HEK293 (cell line): ENCODE measurements around the gene LYPD3.

ENCODE experiments used
- CTCF ChIA-PET: fragments of 350-600 bp; formaldehyde crosslinking; extraction: SDS; loops from one replicate; lab custom pipeline; 2021; ENCODE audit warnings: antibody characterized with exemption; lab: Yijun Ruan, JAX
- POLR2A ChIA-PET: fragments of 300-600 bp; formaldehyde crosslinking; extraction: SDS; loops from one replicate; lab custom pipeline; 2020; ENCODE audit warnings: antibody characterized with exemption, inconsistent platforms; lab: Yijun Ruan, JAX
- H3K27ac ChIP-seq: fragments of 200-500 bp; sonication (Bioruptor generic); 2 replicates; pipeline ENCODE4 v1.5.1; 2014; ENCODE audit warnings: low read depth, low read length, control low read depth, inconsistent platforms; ENCODE audit errors: extremely low read depth
- H3K36me3 ChIP-seq, 2 experiments: fragments of 200-500 bp in 1 of 2; sonication (Bioruptor generic) in 1 of 2; 1 replicate in 1 of 2; 2 replicates in 1 of 2; pipeline ENCODE4 v1.5.1; 2014 to 2017; ENCODE audit warnings: inconsistent platforms in 2 of 2, low read length in 2 of 2; ENCODE audit not compliant: control insufficient read depth in 2 of 2, insufficient read depth in 1 of 2
- H3K4me1 ChIP-seq: fragments of 200-500 bp; sonication (Bioruptor generic); 2 replicates; pipeline ENCODE4 v1.5.1; 2014; ENCODE audit warnings: mild to moderate bottlenecking, low read length, inconsistent platforms; ENCODE audit not compliant: control insufficient read depth, insufficient read depth
- H3K4me3 ChIP-seq: 2 replicates; pipeline ENCODE4 v1.5.1; 2011; ENCODE audit warnings: low read depth, mild to moderate bottlenecking, control low read depth, low read length, moderate library complexity
- H3K9me3 ChIP-seq: fragments of 200-500 bp; sonication (Bioruptor generic); 2 replicates; pipeline ENCODE4 v1.5.1; 2014; ENCODE audit warnings: low read depth, low read length, inconsistent platforms; ENCODE audit not compliant: control insufficient read depth, insufficient read depth
- GLI4 ChIP-seq: fragments of 450-650 bp; formaldehyde crosslinking; IDR thresholded peaks from 2 replicates; pipeline ENCODE4 v1.5.1; 2016; ENCODE audit warnings: missing biosample characterization, missing genetic modification characterization
- HOXA7 ChIP-seq: sonication (generic); formaldehyde crosslinking; IDR thresholded peaks from 2 replicates; pipeline ENCODE4 v1.8.1; 2022; ENCODE audit warnings: missing genetic modification reagents, borderline replicate concordance
- KLF1 ChIP-seq: fragments of 450-650 bp; formaldehyde crosslinking; IDR thresholded peaks from 2 replicates; pipeline ENCODE4 v1.5.1; 2016; ENCODE audit warnings: missing biosample characterization, missing genetic modification characterization
- KLF9 ChIP-seq: fragments of 450-650 bp; formaldehyde crosslinking; IDR thresholded peaks from 2 replicates; pipeline ENCODE4 v1.5.1; 2016; ENCODE audit warnings: missing biosample characterization, missing genetic modification characterization, low read depth
- SALL2 ChIP-seq: fragments of 450-650 bp; formaldehyde crosslinking; IDR thresholded peaks from 2 replicates; pipeline ENCODE4 v1.5.0; 2017; ENCODE audit warnings: missing biosample characterization, mild to moderate bottlenecking, missing genetic modification characterization, borderline replicate concordance
- SCRT1 ChIP-seq: fragments of 450-650 bp; formaldehyde crosslinking; IDR thresholded peaks from 2 replicates; pipeline ENCODE4 v1.5.1; 2016; ENCODE audit warnings: missing biosample characterization, missing genetic modification characterization, borderline replicate concordance
- SCRT2 ChIP-seq: fragments of 450-650 bp; formaldehyde crosslinking; IDR thresholded peaks from 2 replicates; pipeline ENCODE4 v1.5.1; 2016; ENCODE audit warnings: missing biosample characterization, missing genetic modification characterization
- YY1 ChIP-seq: fragments of 450-650 bp; formaldehyde crosslinking; IDR thresholded peaks from 2 replicates; pipeline ENCODE4 v1.5.1; 2018; ENCODE audit warnings: missing biosample characterization, missing genetic modification characterization
- ZEB2 ChIP-seq: fragments of 450-650 bp; formaldehyde crosslinking; IDR thresholded peaks from 2 replicates; pipeline ENCODE4 v1.5.1; 2016; ENCODE audit warnings: missing biosample characterization, missing genetic modification characterization
- ZFP3 ChIP-seq: fragments of 450-650 bp; formaldehyde crosslinking; IDR thresholded peaks from 2 replicates; pipeline ENCODE4 v1.5.1; 2016; ENCODE audit warnings: low read depth, missing biosample characterization, missing genetic modification characterization
- ZNF311 ChIP-seq: fragments of 450-650 bp; formaldehyde crosslinking; IDR thresholded peaks from 2 replicates; pipeline ENCODE4 v1.5.1; 2017; ENCODE audit warnings: missing biosample characterization, missing genetic modification characterization, borderline replicate concordance
- ZNF335 ChIP-seq: fragments of 450-650 bp; formaldehyde crosslinking; conservative IDR thresholded peaks from 2 replicates; pipeline ENCODE4 v1.5.1; 2016; ENCODE audit warnings: missing biosample characterization, missing genetic modification characterization
- ZNF354C ChIP-seq: fragments of 450-650 bp; formaldehyde crosslinking; IDR thresholded peaks from 2 replicates; pipeline ENCODE4 v1.5.1; 2016; ENCODE audit warnings: missing biosample characterization, missing genetic modification characterization, low read depth, borderline replicate concordance
- ZNF48 ChIP-seq: fragments of 450-650 bp; formaldehyde crosslinking; IDR thresholded peaks from 2 replicates; pipeline ENCODE4 v1.5.1; 2016; ENCODE audit warnings: missing biosample characterization, missing genetic modification characterization
- ZNF548 ChIP-seq: fragments of 450-650 bp; formaldehyde crosslinking; IDR thresholded peaks from 2 replicates; pipeline ENCODE4 v1.5.1; 2016; ENCODE audit warnings: missing biosample characterization, missing genetic modification characterization
- ZNF610 ChIP-seq: fragments of 450-650 bp; formaldehyde crosslinking; IDR thresholded peaks from 2 replicates; pipeline ENCODE4 v1.5.1; 2016; ENCODE audit warnings: missing biosample characterization, missing genetic modification characterization, borderline replicate concordance
- ZNF785 ChIP-seq: fragments of 450-650 bp; formaldehyde crosslinking; IDR thresholded peaks from 2 replicates; pipeline ENCODE4 v1.5.1; 2016; ENCODE audit warnings: missing biosample characterization, missing genetic modification characterization
- ZNF830 ChIP-seq: fragments of 450-650 bp; IDR thresholded peaks from 2 replicates; pipeline ENCODE4 v1.5.0; 2018; ENCODE audit warnings: missing biosample characterization, missing genetic modification characterization, low read depth, mild to moderate bottlenecking, moderate library complexity
- ZNF843 ChIP-seq: fragments of 450-650 bp; formaldehyde crosslinking; IDR thresholded peaks from 2 replicates; pipeline ENCODE4 v1.5.1; 2016; ENCODE audit warnings: missing biosample characterization, missing genetic modification characterization
- TF ChIP-seq, protein P1 (sequence below): fragments of 450-650 bp; formaldehyde crosslinking; IDR thresholded peaks from 2 replicates; pipeline ENCODE4 v1.5.1; 2016; ENCODE audit warnings: missing biosample characterization, missing genetic modification characterization
- TF ChIP-seq, protein P2 (sequence below): fragments of 450-650 bp; formaldehyde crosslinking; IDR thresholded peaks from 2 replicates; pipeline ENCODE4 v1.5.1; 2016; ENCODE audit warnings: missing biosample characterization, missing genetic modification characterization, borderline replicate concordance
- TF ChIP-seq, protein P3 (sequence below): fragments of 450-650 bp; IDR thresholded peaks from 2 replicates; pipeline ENCODE4 v1.5.1; 2018; ENCODE audit warnings: missing biosample characterization, missing genetic modification characterization
- TF ChIP-seq, protein P4 (sequence below): fragments of 450-650 bp; formaldehyde crosslinking; IDR thresholded peaks from 2 replicates; pipeline ENCODE4 v1.5.1; 2016; ENCODE audit warnings: missing biosample characterization, missing genetic modification characterization
- TF ChIP-seq, protein P5 (sequence below): fragments of 450-650 bp; formaldehyde crosslinking; IDR thresholded peaks from 2 replicates; pipeline ENCODE4 v1.5.1; 2016; ENCODE audit warnings: missing biosample characterization, missing genetic modification characterization, borderline replicate concordance
- TF ChIP-seq, protein P6 (sequence below): IDR thresholded peaks from 2 replicates; pipeline ENCODE4 v1.6.1; 2011; ENCODE audit warnings: mild to moderate bottlenecking, low read depth, low read length, borderline replicate concordance

LYPD3 gene

DNA sequence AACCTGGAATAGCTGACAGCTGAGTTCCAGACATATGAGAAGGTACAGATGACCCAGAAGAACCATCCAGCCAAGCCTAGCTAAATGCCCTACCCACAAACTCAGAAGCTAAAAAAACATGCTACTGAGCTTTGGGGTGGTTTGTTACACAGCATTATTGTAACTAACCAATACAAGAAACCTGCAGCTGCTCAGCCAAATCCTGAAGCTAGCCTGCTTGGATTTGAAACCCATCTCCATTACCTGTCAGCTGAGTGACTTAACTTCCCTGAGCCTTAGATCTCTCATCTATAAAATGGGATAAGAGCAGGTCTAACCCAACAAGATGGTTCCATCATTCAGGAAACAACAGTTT lies 25.7 kb downstream of the LYPD3 start (continued):
- TF ChIP-seq ZNF830 (tag by site-specific recombination) (no peak), ZNF843 (tag by site-specific recombination) (no peak), ZNF610 (no peak), ZEB2 (tag by site-specific recombination) (no peak)
- TF ChIP-seq, all 188 proteins: peak for 3

DNA sequence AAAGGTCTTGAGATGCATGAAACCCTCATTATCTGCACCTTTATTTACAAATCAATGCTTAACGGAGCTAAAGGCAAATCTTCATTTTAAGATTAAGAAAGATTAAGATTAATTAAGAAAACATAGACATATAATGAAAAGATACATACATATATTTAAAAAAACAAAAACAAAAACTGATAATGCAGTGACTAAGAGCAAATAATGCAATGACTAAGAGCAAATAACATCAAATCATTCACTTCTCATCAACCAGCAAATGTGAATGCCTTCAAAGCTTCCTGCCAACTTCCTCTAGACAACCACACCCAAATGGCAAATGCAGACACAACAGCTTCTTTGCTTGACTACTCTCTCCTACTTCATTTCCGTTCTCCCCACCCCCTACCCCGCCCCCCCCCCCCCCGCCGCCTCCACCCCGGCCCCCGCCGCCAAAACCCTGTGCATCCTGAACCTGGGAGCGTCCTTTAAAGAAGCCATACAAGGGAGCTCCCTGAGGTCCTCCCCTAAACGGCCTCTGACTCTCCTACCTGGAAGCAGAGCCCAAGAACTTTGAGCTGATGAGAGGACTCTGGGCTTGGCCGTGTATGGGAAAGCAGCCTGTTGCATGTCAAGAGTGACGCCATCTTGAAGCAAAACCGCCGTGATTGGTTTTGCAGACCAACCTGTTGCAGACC lies 26.2 kb downstream of the LYPD3 start:
- Histone ChIP-seq H3K36me3 (no peaks in the 10 kb centered on the region; a peak in 1 of 3 replicates), H3K9me3 (peaks cover 3% of the 10 kb centered on the region), H3K4me3 (no peak overlapping the region), H3K4me1 (peaks cover 10% of the 10 kb centered on the region), H3K27ac (no peak overlapping the region)
- POLR2A ChIA-PET: interaction anchor here (0.6 to 2.2 kb wide), 11 partner anchors 11 to 157 kb away, joined by 3 to 11 read pairs (median 3); partner anchors contain the start of genes IRGQ, PHLDB3 and ZNF576
- CTCF ChIA-PET: interaction anchor here (0.5 to 13.5 kb wide), 14 partner anchors 8 to 326 kb away, joined by 3 to 749 read pairs (median 5); partner anchors contain the start of gene ETHE1
- TF ChIP-seq ZNF354C (tag by site-specific recombination): no peak
- no peak for TF ChIP-seq ZFP3
- TF ChIP-seq ZNF48: no peak
- TF ChIP-seq ZNF548 (tag by site-specific recombination): no peak
- no peak for TF ChIP-seq ZNF785 (tag by site-specific recombination)
- TF ChIP-seq, protein P1, sequence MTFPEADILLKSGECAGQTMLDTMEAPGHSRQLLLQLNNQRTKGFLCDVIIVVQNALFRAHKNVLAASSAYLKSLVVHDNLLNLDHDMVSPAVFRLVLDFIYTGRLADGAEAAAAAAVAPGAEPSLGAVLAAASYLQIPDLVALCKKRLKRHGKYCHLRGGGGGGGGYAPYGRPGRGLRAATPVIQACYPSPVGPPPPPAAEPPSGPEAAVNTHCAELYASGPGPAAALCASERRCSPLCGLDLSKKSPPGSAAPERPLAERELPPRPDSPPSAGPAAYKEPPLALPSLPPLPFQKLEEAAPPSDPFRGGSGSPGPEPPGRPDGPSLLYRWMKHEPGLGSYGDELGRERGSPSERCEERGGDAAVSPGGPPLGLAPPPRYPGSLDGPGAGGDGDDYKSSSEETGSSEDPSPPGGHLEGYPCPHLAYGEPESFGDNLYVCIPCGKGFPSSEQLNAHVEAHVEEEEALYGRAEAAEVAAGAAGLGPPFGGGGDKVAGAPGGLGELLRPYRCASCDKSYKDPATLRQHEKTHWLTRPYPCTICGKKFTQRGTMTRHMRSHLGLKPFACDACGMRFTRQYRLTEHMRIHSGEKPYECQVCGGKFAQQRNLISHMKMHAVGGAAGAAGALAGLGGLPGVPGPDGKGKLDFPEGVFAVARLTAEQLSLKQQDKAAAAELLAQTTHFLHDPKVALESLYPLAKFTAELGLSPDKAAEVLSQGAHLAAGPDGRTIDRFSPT (tag by site-specific recombination): no peak
- TF ChIP-seq, protein P2, sequence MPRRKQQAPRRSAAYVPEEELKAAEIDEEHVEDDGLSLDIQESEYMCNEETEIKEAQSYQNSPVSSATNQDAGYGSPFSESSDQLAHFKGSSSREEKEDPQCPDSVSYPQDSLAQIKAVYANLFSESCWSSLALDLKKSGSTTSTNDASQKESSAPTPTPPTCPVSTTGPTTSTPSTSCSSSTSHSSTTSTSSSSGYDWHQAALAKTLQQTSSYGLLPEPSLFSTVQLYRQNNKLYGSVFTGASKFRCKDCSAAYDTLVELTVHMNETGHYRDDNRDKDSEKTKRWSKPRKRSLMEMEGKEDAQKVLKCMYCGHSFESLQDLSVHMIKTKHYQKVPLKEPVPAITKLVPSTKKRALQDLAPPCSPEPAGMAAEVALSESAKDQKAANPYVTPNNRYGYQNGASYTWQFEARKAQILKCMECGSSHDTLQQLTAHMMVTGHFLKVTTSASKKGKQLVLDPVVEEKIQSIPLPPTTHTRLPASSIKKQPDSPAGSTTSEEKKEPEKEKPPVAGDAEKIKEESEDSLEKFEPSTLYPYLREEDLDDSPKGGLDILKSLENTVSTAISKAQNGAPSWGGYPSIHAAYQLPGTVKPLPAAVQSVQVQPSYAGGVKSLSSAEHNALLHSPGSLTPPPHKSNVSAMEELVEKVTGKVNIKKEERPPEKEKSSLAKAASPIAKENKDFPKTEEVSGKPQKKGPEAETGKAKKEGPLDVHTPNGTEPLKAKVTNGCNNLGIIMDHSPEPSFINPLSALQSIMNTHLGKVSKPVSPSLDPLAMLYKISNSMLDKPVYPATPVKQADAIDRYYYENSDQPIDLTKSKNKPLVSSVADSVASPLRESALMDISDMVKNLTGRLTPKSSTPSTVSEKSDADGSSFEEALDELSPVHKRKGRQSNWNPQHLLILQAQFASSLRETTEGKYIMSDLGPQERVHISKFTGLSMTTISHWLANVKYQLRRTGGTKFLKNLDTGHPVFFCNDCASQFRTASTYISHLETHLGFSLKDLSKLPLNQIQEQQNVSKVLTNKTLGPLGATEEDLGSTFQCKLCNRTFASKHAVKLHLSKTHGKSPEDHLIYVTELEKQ: no peak
- TF ChIP-seq HOXA7 (CRISPR knock-in tag): no peak
- TF ChIP-seq YY1 (tag by site-specific recombination): no peak
- TF ChIP-seq GLI4 (tag by site-specific recombination): no peak
- TF ChIP-seq, protein P3, sequence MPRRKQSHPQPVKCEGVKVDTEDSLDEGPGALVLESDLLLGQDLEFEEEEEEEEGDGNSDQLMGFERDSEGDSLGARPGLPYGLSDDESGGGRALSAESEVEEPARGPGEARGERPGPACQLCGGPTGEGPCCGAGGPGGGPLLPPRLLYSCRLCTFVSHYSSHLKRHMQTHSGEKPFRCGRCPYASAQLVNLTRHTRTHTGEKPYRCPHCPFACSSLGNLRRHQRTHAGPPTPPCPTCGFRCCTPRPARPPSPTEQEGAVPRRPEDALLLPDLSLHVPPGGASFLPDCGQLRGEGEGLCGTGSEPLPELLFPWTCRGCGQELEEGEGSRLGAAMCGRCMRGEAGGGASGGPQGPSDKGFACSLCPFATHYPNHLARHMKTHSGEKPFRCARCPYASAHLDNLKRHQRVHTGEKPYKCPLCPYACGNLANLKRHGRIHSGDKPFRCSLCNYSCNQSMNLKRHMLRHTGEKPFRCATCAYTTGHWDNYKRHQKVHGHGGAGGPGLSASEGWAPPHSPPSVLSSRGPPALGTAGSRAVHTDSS (tag by site-specific recombination): no peak
- TF ChIP-seq ZNF311: no peak
- peak; percentile 94 for TF ChIP-seq SCRT2 (tag by site-specific recombination)
- no peak for TF ChIP-seq SALL2 (tag by site-specific recombination)
- peak; percentile 32; the same call in 1 of the 2 replicates for TF ChIP-seq KLF1
- TF ChIP-seq, protein P4, sequence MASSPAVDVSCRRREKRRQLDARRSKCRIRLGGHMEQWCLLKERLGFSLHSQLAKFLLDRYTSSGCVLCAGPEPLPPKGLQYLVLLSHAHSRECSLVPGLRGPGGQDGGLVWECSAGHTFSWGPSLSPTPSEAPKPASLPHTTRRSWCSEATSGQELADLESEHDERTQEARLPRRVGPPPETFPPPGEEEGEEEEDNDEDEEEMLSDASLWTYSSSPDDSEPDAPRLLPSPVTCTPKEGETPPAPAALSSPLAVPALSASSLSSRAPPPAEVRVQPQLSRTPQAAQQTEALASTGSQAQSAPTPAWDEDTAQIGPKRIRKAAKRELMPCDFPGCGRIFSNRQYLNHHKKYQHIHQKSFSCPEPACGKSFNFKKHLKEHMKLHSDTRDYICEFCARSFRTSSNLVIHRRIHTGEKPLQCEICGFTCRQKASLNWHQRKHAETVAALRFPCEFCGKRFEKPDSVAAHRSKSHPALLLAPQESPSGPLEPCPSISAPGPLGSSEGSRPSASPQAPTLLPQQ: no peak
- TF ChIP-seq, protein P5, sequence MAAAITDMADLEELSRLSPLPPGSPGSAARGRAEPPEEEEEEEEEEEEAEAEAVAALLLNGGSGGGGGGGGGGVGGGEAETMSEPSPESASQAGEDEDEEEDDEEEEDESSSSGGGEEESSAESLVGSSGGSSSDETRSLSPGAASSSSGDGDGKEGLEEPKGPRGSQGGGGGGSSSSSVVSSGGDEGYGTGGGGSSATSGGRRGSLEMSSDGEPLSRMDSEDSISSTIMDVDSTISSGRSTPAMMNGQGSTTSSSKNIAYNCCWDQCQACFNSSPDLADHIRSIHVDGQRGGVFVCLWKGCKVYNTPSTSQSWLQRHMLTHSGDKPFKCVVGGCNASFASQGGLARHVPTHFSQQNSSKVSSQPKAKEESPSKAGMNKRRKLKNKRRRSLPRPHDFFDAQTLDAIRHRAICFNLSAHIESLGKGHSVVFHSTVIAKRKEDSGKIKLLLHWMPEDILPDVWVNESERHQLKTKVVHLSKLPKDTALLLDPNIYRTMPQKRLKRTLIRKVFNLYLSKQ (tag by site-specific recombination): no peak
- TF ChIP-seq ZNF335 (tag by site-specific recombination): no peak
- TF ChIP-seq, protein P6, sequence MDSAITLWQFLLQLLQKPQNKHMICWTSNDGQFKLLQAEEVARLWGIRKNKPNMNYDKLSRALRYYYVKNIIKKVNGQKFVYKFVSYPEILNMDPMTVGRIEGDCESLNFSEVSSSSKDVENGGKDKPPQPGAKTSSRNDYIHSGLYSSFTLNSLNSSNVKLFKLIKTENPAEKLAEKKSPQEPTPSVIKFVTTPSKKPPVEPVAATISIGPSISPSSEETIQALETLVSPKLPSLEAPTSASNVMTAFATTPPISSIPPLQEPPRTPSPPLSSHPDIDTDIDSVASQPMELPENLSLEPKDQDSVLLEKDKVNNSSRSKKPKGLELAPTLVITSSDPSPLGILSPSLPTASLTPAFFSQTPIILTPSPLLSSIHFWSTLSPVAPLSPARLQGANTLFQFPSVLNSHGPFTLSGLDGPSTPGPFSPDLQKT: no peak
- no peak for TF ChIP-seq KLF9 (tag by site-specific recombination)
- TF ChIP-seq SCRT1: peak; percentile 84
